ENCODE measurements around the gene RC3H2. TPM values are rescaled to one million over a fixed set of nuclear protein-coding genes. Genes with fewer than 3 reads are reported as not detected.

RC3H2 gene
- total RNA-seq, 2 donors from 2014 or later = 56.4 to 60.1 TPM

GRCh38 chr9:122816163-122816867 is 88.8 kb downstream of the RC3H2 start:
- Mint-ChIP-seq H3K4me3 (no peak overlapping the region), H3K4me1 (peaks cover 12% of the 10 kb centered on the region), H3K27ac (no peak overlapping the region), H3K9me3 (no peaks in the 10 kb centered on the region), H3K27me3 (ENCODE audit: insufficient read depth) (no peaks in the 10 kb centered on the region), H3K36me3 (ENCODE audit: low read depth) (peaks cover 38% of the 10 kb centered on the region)
- Histone ChIP-seq H3K9ac (ENCODE audit: extremely low read depth, low read length, poor library complexity, severe bottlenecking) (no peak overlapping the region), H3K27me3 (ENCODE audit: control insufficient read depth, insufficient read depth, low read length, poor library complexity, severe bottlenecking) (no peaks in the 10 kb centered on the region), H3K27ac (ENCODE audit: low read depth, low read length) (no peak overlapping the region), H3K4me1 (ENCODE audit: control insufficient read depth, insufficient read depth, low read length) (peaks cover 3% of the 10 kb centered on the region), H3K4me3 (ENCODE audit: low read length) (no peak overlapping the region), H3K36me3 (ENCODE audit: control insufficient read depth, insufficient read depth, low read length) (peaks cover 54% of the 10 kb centered on the region), H3K9me3 (ENCODE audit: control insufficient read depth, low read length) (no peaks in the 10 kb centered on the region)
- no peak for TF ChIP-seq CTCF (conservative IDR thresholded peaks at IDR 0.05)
- WGBS, 2 experiments (ENCODE audit: insufficient coverage in 1 of 2, insufficient read length in 1 of 2) = 94 to 95% methylated on average over 16 to 17 of the region's 17 CpGs
- no peak for DNase-seq

GRCh38 chr9:122815544-122815943 is 89.6 kb downstream of the RC3H2 start:
- no peaks in the 10 kb centered on the region for H3K27me3 Mint-ChIP-seq (ENCODE audit: insufficient read depth)
- DNase-seq = no peak
- no peak overlapping the region for H3K27ac Mint-ChIP-seq

GRCh38 chr9:122814545-122814944 is 90.6 kb downstream of the RC3H2 start:
- Mint-ChIP-seq H3K4me1 (peaks cover 3% of the 10 kb centered on the region), H3K9me3 (no peaks in the 10 kb centered on the region), H3K27ac (no peak overlapping the region), H3K36me3 (ENCODE audit: low read depth) (peaks cover 25% of the 10 kb centered on the region), H3K27me3 (ENCODE audit: insufficient read depth) (no peaks in the 10 kb centered on the region), H3K4me3 (no peak overlapping the region)
- no peak for DNase-seq
- Histone ChIP-seq H3K4me1 (ENCODE audit: control insufficient read depth, insufficient read depth, low read length) (no peaks in the 10 kb centered on the region), H3K27ac (ENCODE audit: low read depth, low read length) (no peak overlapping the region), H3K4me3 (ENCODE audit: low read length) (no peak overlapping the region), H3K9ac (ENCODE audit: extremely low read depth, low read length, poor library complexity, severe bottlenecking) (no peak overlapping the region), H3K27me3 (ENCODE audit: control insufficient read depth, insufficient read depth, low read length, poor library complexity, severe bottlenecking) (no peaks in the 10 kb centered on the region), H3K9me3 (ENCODE audit: control insufficient read depth, low read length) (no peaks in the 10 kb centered on the region), H3K36me3 (ENCODE audit: control insufficient read depth, insufficient read depth, low read length) (peaks cover 37% of the 10 kb centered on the region)
- TF ChIP-seq CTCF (conservative IDR thresholded peaks at IDR 0.05) = no peak
- 94 to 97% methylated on average over 4 to 5 of the region's 6 CpGs for WGBS, 2 experiments (ENCODE audit: insufficient coverage in 1 of 2, insufficient read length in 1 of 2)

More at GRCh38 chr9:122815544-122815943, 89.6 kb downstream of the RC3H2 start:
- no peaks in the 10 kb centered on the region for H3K27me3 ChIP-seq (ENCODE audit: control insufficient read depth, insufficient read depth, low read length, poor library complexity, severe bottlenecking)
- H3K9me3 ChIP-seq (ENCODE audit: control insufficient read depth, low read length) = no peaks in the 10 kb centered on the region
- no peak overlapping the region for H3K4me3 ChIP-seq (ENCODE audit: low read length)
- H3K4me3 Mint-ChIP-seq = no peak overlapping the region
- H3K9ac ChIP-seq (ENCODE audit: extremely low read depth, low read length, poor library complexity, severe bottlenecking) = no peak overlapping the region
- no peaks in the 10 kb centered on the region for H3K9me3 Mint-ChIP-seq
- H3K36me3 Mint-ChIP-seq (ENCODE audit: low read depth) = peaks cover 34% of the 10 kb centered on the region
- no peak overlapping the region for H3K27ac ChIP-seq (ENCODE audit: low read depth, low read length)
- H3K4me1 ChIP-seq (ENCODE audit: control insufficient read depth, insufficient read depth, low read length) = peaks cover 3% of the 10 kb centered on the region
- H3K4me1 Mint-ChIP-seq = peaks cover 12% of the 10 kb centered on the region
- peaks cover 47% of the 10 kb centered on the region for H3K36me3 ChIP-seq (ENCODE audit: control insufficient read depth, insufficient read depth, low read length)
- no peak for TF ChIP-seq CTCF (conservative IDR thresholded peaks at IDR 0.05)

Data from endodermal cell (in vitro differentiated cells).